ENCODE results near the gene NUP98.

DNA sequence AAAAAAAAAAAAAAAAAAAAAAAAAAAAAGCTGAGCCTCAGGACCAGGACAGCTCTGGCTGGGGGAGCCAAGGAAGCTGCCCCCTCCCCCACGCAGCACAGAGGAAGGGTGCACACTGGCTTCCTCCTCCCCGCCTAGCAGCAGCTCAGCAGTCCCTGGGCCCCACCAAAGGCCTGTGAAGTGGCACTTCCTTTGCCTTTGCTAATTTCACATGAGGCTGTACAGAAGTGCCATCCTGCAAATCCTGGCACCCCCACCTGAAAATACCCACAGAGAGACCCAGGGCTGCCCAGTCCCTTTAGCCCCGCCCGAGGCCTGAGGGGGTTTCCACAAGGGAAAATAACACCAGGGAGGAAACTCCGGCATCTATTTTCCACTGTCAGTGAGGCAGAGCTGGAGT, 39.5 kb upstream of the NUP98 start:
- TF ChIP-seq, protein P1, sequence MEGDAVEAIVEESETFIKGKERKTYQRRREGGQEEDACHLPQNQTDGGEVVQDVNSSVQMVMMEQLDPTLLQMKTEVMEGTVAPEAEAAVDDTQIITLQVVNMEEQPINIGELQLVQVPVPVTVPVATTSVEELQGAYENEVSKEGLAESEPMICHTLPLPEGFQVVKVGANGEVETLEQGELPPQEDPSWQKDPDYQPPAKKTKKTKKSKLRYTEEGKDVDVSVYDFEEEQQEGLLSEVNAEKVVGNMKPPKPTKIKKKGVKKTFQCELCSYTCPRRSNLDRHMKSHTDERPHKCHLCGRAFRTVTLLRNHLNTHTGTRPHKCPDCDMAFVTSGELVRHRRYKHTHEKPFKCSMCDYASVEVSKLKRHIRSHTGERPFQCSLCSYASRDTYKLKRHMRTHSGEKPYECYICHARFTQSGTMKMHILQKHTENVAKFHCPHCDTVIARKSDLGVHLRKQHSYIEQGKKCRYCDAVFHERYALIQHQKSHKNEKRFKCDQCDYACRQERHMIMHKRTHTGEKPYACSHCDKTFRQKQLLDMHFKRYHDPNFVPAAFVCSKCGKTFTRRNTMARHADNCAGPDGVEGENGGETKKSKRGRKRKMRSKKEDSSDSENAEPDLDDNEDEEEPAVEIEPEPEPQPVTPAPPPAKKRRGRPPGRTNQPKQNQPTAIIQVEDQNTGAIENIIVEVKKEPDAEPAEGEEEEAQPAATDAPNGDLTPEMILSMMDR (IDR thresholded peaks at IDR 0.05) = no peak
- no peak for TF ChIP-seq POLR2A (IDR thresholded peaks at IDR 0.05)

All from ovary (tissue), 3 donors.